Activated T-helper 17 cell treated with anti-CD3 and anti-CD28 coated beads, Interleukin-2, amount 50 U/mL, for 72 hours (primary cell): ENCODE data around the gene TMEM9B. TPM values are rescaled to one million over a fixed set of nuclear protein-coding genes. Genes with fewer than 3 reads are reported as not detected.
"Not testable (repeated sequence)": the region's sequence is repeated elsewhere in the genome, so short reads cannot be mapped to it uniquely, and the experiment has no call there.

ENCODE experiments used
- ATAC-seq: fragments of 150-1000 bp; cut with Tn5 transposase; replicated peaks from 2 replicates; pipeline ENCODE4 v1.10.0; 2021; ENCODE audit warnings: mild to moderate bottlenecking, moderate library complexity
- H3K27ac Mint-ChIP-seq: one replicate; pipeline ENCODE4 v1.8.0; 2022; ENCODE audit warnings: mixed read lengths
- H3K27me3 Mint-ChIP-seq: one replicate; pipeline ENCODE4 v1.8.0; 2022; ENCODE audit warnings: mixed read lengths
- H3K36me3 Mint-ChIP-seq: one replicate; pipeline ENCODE4 v1.8.0; 2022; ENCODE audit warnings: low read depth, mild to moderate bottlenecking, mixed read lengths
- H3K4me1 Mint-ChIP-seq: one replicate; pipeline ENCODE4 v1.8.0; 2022; ENCODE audit warnings: mixed read lengths
- H3K4me3 Mint-ChIP-seq: one replicate; pipeline ENCODE4 v1.8.0; 2022; ENCODE audit warnings: mild to moderate bottlenecking, mixed read lengths
- H3K9me3 Mint-ChIP-seq: one replicate; pipeline ENCODE4 v1.8.0; 2022; ENCODE audit warnings: mixed read lengths
- total RNA-seq, 2 donors: library from RNA; stranded (reverse); gene quantifications; one replicate each; pipeline ENCODE4 v1.2.3, GENCODE V29; 2022

TMEM9B gene
- total RNA-seq, 2 donors from 2014 or later: 15.0 to 24.3 TPM

- H3K9me3 Mint-ChIP-seq: no peaks in the 10 kb centered on the region
- H3K4me1 Mint-ChIP-seq: no peaks in the 10 kb centered on the region
- no peaks in the 10 kb centered on the region for H3K36me3 Mint-ChIP-seq
- H3K27me3 Mint-ChIP-seq: peaks cover 9% of the 10 kb centered on the region
- no peak for ATAC-seq
- no peak overlapping the region for H3K27ac Mint-ChIP-seq
- H3K4me3 Mint-ChIP-seq: no peak overlapping the region
Observed at GRCh38 chr11:8988329-8989234, 24.3 kb upstream of the TMEM9B start.

GRCh38 chr11:8987446-8987845 lies 23.2 kb upstream of the TMEM9B start:
- ATAC-seq: no peak
- no peak overlapping the region for H3K27ac Mint-ChIP-seq

GRCh38 chr11:8986772-8987171 lies 22.5 kb upstream of the TMEM9B start:
- not testable (repeated sequence) for H3K9me3 Mint-ChIP-seq

More at GRCh38 chr11:8987446-8987845, 23.2 kb upstream of the TMEM9B start:
- Mint-ChIP-seq H3K27me3 (peaks cover 9% of the 10 kb centered on the region), H3K36me3 (no peaks in the 10 kb centered on the region), H3K4me1 (no peaks in the 10 kb centered on the region), H3K4me3 (no peak overlapping the region), H3K9me3 (no peaks in the 10 kb centered on the region)

DNA sequence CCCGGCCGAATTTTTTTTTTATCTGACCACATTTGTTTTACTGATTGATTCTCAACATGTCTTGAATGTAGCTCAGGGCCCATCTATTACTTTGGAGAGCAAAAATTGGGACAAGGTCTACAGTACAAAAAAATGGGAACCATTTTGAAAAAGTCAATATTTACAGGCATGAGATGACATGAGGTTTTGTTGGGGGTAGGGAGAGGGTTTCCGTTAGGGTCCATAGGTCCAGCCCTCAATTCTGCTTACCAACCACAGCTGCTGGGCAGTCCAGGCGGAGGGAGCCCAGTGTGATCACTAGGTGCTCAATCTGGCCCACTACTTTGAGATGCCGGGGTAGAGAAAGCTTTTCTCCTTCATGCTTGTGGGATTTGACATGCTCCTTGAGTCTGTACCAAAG lies 21.2 kb upstream of the TMEM9B start:
- H3K9me3 Mint-ChIP-seq: no peaks in the 10 kb centered on the region

More at GRCh38 chr11:8986772-8987171, 22.5 kb upstream of the TMEM9B start:
- not testable (repeated sequence) for H3K27me3 Mint-ChIP-seq, H3K27ac Mint-ChIP-seq, H3K4me3 Mint-ChIP-seq, H3K4me1 Mint-ChIP-seq, ATAC-seq, H3K36me3 Mint-ChIP-seq

GRCh38 chr11:8983552-8983951 lies 19.3 kb upstream of the TMEM9B start:
- H3K36me3 Mint-ChIP-seq: no peaks in the 10 kb centered on the region
- ATAC-seq: peak; percentile 95
- H3K4me3 Mint-ChIP-seq: no peak overlapping the region
- H3K27ac Mint-ChIP-seq: no peak overlapping the region
- H3K4me1 Mint-ChIP-seq: no peaks in the 10 kb centered on the region
- no peaks in the 10 kb centered on the region for H3K9me3 Mint-ChIP-seq
- no peaks in the 10 kb centered on the region for H3K27me3 Mint-ChIP-seq

More for the DNA sequence above, 21.2 kb upstream of the TMEM9B start:
- Mint-ChIP-seq H3K36me3 (no peaks in the 10 kb centered on the region), H3K27me3 (peaks cover 9% of the 10 kb centered on the region), H3K4me1 (no peaks in the 10 kb centered on the region), H3K4me3 (no peak overlapping the region), H3K27ac (no peak overlapping the region)
- no peak for ATAC-seq

DNA sequence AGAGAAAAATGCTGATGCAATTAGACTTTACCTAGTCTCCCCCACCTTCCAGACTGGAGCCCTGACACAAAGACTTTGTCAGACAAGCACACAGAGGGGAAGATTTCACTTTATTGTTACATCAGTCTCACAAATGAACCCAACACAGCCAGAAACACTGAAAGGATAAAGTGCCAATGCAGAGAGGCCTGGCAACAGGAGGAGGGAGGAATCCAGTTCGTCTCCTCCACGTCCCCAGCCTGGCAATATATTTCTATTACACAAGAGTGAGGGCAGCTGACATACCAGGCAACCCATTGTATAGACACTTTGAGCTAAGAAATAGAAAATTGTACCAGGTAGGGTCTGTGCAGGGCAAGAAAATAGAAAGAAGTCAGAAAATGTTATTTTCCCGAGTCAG lies 16.2 kb upstream of the TMEM9B start:
- H3K36me3 Mint-ChIP-seq: no peaks in the 10 kb centered on the region
- no peaks in the 10 kb centered on the region for H3K9me3 Mint-ChIP-seq
- no peak for ATAC-seq
- H3K27ac Mint-ChIP-seq: no peak overlapping the region
- no peaks in the 10 kb centered on the region for H3K4me1 Mint-ChIP-seq
- no peak overlapping the region for H3K4me3 Mint-ChIP-seq
- H3K27me3 Mint-ChIP-seq: no peaks in the 10 kb centered on the region

- not testable (repeated sequence) for H3K36me3 Mint-ChIP-seq, H3K4me1 Mint-ChIP-seq, H3K4me3 Mint-ChIP-seq, H3K27me3 Mint-ChIP-seq, H3K27ac Mint-ChIP-seq, ATAC-seq, H3K9me3 Mint-ChIP-seq
Observed at GRCh38 chr11:8979365-8979764, 15.1 kb upstream of the TMEM9B start.

- H3K27me3 Mint-ChIP-seq: no peaks in the 10 kb centered on the region
- H3K36me3 Mint-ChIP-seq: no peaks in the 10 kb centered on the region
- H3K27ac Mint-ChIP-seq: no peak overlapping the region
- H3K9me3 Mint-ChIP-seq: no peaks in the 10 kb centered on the region
- no peaks in the 10 kb centered on the region for H3K4me1 Mint-ChIP-seq
- H3K4me3 Mint-ChIP-seq: no peak overlapping the region
- ATAC-seq: no peak
Observed at GRCh38 chr11:8973121-8973520, 8.9 kb upstream of the TMEM9B start.

GRCh38 chr11:8971924-8972316 lies 7.7 kb upstream of the TMEM9B start:
- H3K4me1 Mint-ChIP-seq: no peaks in the 10 kb centered on the region
- no peaks in the 10 kb centered on the region for H3K9me3 Mint-ChIP-seq
- H3K4me3 Mint-ChIP-seq: no peak overlapping the region
- ATAC-seq: no peak
- H3K27me3 Mint-ChIP-seq: no peaks in the 10 kb centered on the region
- no peaks in the 10 kb centered on the region for H3K36me3 Mint-ChIP-seq
- H3K27ac Mint-ChIP-seq: no peak overlapping the region

DNA sequence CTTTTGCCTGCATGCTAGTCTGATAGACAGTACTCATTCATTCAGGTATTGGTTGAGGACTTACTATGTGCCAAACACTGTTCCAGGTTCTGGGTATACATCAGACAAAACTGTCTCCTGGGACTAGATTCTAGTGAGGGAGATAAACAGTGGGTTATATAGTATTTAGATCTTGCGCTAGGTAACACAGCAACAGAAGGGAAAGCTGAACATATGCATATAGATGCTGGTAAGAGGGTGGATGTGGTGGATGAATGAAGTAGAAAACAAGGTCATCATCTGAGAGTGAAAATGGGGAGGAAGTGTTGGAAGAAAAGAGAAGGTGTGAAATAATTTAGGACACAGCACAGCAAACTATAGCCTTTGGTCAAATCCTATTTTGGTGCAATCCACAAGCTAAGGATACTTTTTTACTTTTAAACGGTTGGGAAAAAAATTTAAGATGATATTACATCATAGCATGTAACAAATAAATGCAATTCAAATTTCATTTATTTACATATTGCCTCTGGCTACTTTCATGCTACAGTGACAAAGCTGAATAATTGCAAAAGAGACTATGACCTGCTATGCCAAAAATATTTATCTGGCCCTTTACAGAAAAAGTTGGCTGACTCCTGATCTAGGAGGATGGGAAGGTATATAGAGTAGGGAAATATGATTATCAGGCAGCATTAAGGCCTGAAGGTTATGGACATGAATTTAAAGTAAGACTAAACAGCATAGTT lies 7.1 kb upstream of the TMEM9B start:
- Mint-ChIP-seq H3K9me3 (no peaks in the 10 kb centered on the region), H3K4me1 (no peaks in the 10 kb centered on the region), H3K27me3 (no peaks in the 10 kb centered on the region), H3K27ac (no peak overlapping the region), H3K36me3 (no peaks in the 10 kb centered on the region), H3K4me3 (no peak overlapping the region)
- no peak for ATAC-seq

- H3K27me3 Mint-ChIP-seq: no peaks in the 10 kb centered on the region
- H3K27ac Mint-ChIP-seq: no peak overlapping the region
- no peak for ATAC-seq
- no peaks in the 10 kb centered on the region for H3K9me3 Mint-ChIP-seq
- no peaks in the 10 kb centered on the region for H3K36me3 Mint-ChIP-seq
- H3K4me3 Mint-ChIP-seq: no peak overlapping the region
- H3K4me1 Mint-ChIP-seq: peaks cover 8% of the 10 kb centered on the region
Observed at GRCh38 chr11:8967184-8967583, 2.9 kb upstream of the TMEM9B start.

- H3K9me3 Mint-ChIP-seq: no peaks in the 10 kb centered on the region
- peaks cover 14% of the 10 kb centered on the region for H3K4me1 Mint-ChIP-seq
- H3K27me3 Mint-ChIP-seq: no peaks in the 10 kb centered on the region
- peak overlapping the region; percentile 92 for H3K27ac Mint-ChIP-seq
- peak overlapping the region; percentile 89 for H3K4me3 Mint-ChIP-seq
- peak; percentile 79 for ATAC-seq
- H3K36me3 Mint-ChIP-seq: peaks cover 11% of the 10 kb centered on the region
Observed at GRCh38 chr11:8963569-8964323, 496 bp downstream of the TMEM9B start.

DNA sequence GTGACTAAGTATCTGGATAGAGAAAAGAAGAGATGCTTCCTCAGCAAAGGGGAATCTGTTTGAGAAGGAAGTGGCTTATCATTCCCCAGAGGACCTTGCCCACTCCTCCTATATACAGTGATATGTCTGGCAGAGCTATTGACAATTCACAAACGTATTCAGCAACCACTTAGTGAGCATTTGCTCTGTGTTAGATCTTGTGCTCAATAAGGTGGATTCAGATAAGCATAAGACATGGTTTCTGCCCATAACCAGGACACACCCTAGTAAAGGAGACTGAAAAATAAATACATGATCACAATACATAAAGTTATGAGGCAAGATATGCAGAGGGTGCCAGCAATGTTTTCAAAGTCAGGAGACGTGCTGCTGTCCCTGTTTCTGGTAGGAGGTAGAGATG lies 1.4 kb downstream of the TMEM9B start:
- H3K9me3 Mint-ChIP-seq: no peaks in the 10 kb centered on the region
- H3K4me3 Mint-ChIP-seq: peak overlapping the region; percentile 89
- ATAC-seq: no peak
- H3K4me1 Mint-ChIP-seq: peaks cover 14% of the 10 kb centered on the region
- no peaks in the 10 kb centered on the region for H3K27me3 Mint-ChIP-seq
- peak overlapping the region; percentile 92 for H3K27ac Mint-ChIP-seq
- peaks cover 11% of the 10 kb centered on the region for H3K36me3 Mint-ChIP-seq

GRCh38 chr11:8961401-8961800 lies 2.8 kb downstream of the TMEM9B start:
- Mint-ChIP-seq H3K27ac (peak overlapping the region; percentile 67), H3K27me3 (no peaks in the 10 kb centered on the region), H3K4me3 (no peak overlapping the region), H3K36me3 (peaks cover 24% of the 10 kb centered on the region), H3K9me3 (no peaks in the 10 kb centered on the region), H3K4me1 (peaks cover 26% of the 10 kb centered on the region)
- no peak for ATAC-seq
